GM19193 (cell line): Measurements from ENCODE around the gene SLC4A5.

Experiments
- POLR2A ChIP-seq: IDR thresholded peaks from 4 replicates; pipeline ENCODE4 v1.6.1; 2011; ENCODE audit not compliant: insufficient read depth, insufficient read length; ENCODE audit errors: extremely low read depth

The SLC4A5 gene

DNA sequence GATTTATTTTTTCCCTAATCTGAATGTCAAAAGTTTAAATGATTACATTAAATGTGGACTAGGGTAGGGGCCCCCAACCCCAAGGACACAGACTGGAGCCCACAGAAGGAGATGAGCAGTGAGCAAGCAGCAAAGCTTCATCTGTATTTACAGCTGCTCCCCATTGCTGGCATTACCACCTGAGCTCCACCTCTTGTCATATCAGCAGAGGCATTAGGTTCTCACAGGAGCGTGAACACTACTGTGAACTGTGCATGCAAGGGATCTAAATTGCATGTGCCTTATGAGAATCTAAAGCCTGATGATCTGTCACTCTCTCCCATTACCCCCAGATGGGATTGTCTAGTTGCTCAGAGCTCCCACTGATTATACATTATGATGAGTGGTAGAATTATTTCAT, 168.3 kb downstream of the SLC4A5 start:
- no peak for TF ChIP-seq POLR2A

- TF ChIP-seq POLR2A = no peak
Observed at GRCh38 chr2:74168739-74169138, 174.5 kb downstream of the SLC4A5 start.
